BE2C (cell line): ENCODE data around the gene DRC1.

Experiments used
- DNase-seq: peaks from one replicate; pipeline ENCODE4 v3.0.0-alpha.2; 2020
- H3K27me3 ChIP-seq: fragments of 250-450 bp; sonication (Bioruptor Pico); 2 replicates; pipeline ENCODE4 v1.5.1; 2020; ENCODE audit warnings: mild to moderate bottlenecking
- H3K36me3 ChIP-seq: fragments of 250-450 bp; sonication (Bioruptor Pico); 2 replicates; pipeline ENCODE4 v1.5.1; 2020; ENCODE audit warnings: mild to moderate bottlenecking
- H3K4me1 ChIP-seq: fragments of 250-450 bp; sonication (Bioruptor Pico); 2 replicates; pipeline ENCODE4 v1.5.1; 2020
- H3K4me3 ChIP-seq: 2 replicates; pipeline ENCODE4 v1.5.1; 2011; ENCODE audit warnings: low read depth, low read length
- H3K9me3 ChIP-seq: fragments of 250-450 bp; sonication (Bioruptor Pico); 2 replicates; pipeline ENCODE4 v1.5.1; 2020
- CTCF ChIP-seq: IDR thresholded peaks from 2 replicates; pipeline ENCODE4 v1.5.1; 2012; ENCODE audit warnings: mild to moderate bottlenecking, low read depth, low read length

DRC1 gene

GRCh38 chr2:26457251-26457666 lies 55.5 kb downstream of the DRC1 start:
- no peak for TF ChIP-seq CTCF
- no peak for DNase-seq
- H3K27me3 ChIP-seq = no peaks in the 10 kb centered on the region
- no peaks in the 10 kb centered on the region for H3K4me1 ChIP-seq
- no peak overlapping the region for H3K4me3 ChIP-seq
- no peaks in the 10 kb centered on the region for H3K36me3 ChIP-seq
- no peaks in the 10 kb centered on the region for H3K9me3 ChIP-seq

GRCh38 chr2:26457695-26458364 lies 56.1 kb downstream of the DRC1 start:
- no peak overlapping the region for H3K4me3 ChIP-seq
- no peaks in the 10 kb centered on the region for H3K9me3 ChIP-seq
- DNase-seq = no peak
- no peak for TF ChIP-seq CTCF
- H3K27me3 ChIP-seq = no peaks in the 10 kb centered on the region
- H3K4me1 ChIP-seq = no peaks in the 10 kb centered on the region
- H3K36me3 ChIP-seq = no peaks in the 10 kb centered on the region

- Histone ChIP-seq H3K36me3 (no peaks in the 10 kb centered on the region), H3K4me3 (no peak overlapping the region), H3K4me1 (no peaks in the 10 kb centered on the region), H3K9me3 (no peaks in the 10 kb centered on the region), H3K27me3 (no peaks in the 10 kb centered on the region)
- no peak for TF ChIP-seq CTCF
- DNase-seq = no peak
Measured at GRCh38 chr2:26458365-26459042, 56.8 kb downstream of the DRC1 start.

- no peaks in the 10 kb centered on the region for H3K27me3 ChIP-seq
- no peaks in the 10 kb centered on the region for H3K4me1 ChIP-seq
- TF ChIP-seq CTCF = no peak
- no peak overlapping the region for H3K4me3 ChIP-seq
- no peaks in the 10 kb centered on the region for H3K36me3 ChIP-seq
- peak; percentile 3 for DNase-seq
- no peaks in the 10 kb centered on the region for H3K9me3 ChIP-seq
Measured at GRCh38 chr2:26459991-26460612, 58.4 kb downstream of the DRC1 start.

GRCh38 chr2:26460613-26461031 lies 58.9 kb downstream of the DRC1 start:
- no peaks in the 10 kb centered on the region for H3K36me3 ChIP-seq
- no peak overlapping the region for H3K4me3 ChIP-seq
- TF ChIP-seq CTCF = no peak
- no peaks in the 10 kb centered on the region for H3K27me3 ChIP-seq
- H3K9me3 ChIP-seq = no peaks in the 10 kb centered on the region
- no peaks in the 10 kb centered on the region for H3K4me1 ChIP-seq
- peak; percentile 3 for DNase-seq

- no peaks in the 10 kb centered on the region for H3K27me3 ChIP-seq
- DNase-seq = peak; percentile 5
- H3K36me3 ChIP-seq = no peaks in the 10 kb centered on the region
- no peaks in the 10 kb centered on the region for H3K4me1 ChIP-seq
- no peaks in the 10 kb centered on the region for H3K9me3 ChIP-seq
- H3K4me3 ChIP-seq = no peak overlapping the region
- TF ChIP-seq CTCF = no peak
Measured at GRCh38 chr2:26461601-26462023, 59.9 kb downstream of the DRC1 start.
